Astrocyte of the cerebellum (primary cell): ENCODE data around the gene FPGS.

ENCODE experiments used
- DNase-seq: peaks from one replicate; pipeline ENCODE4 v3.0.0-alpha.2; 2011; ENCODE audit warnings: low read depth
- H3K4me3 ChIP-seq: 2 replicates; pipeline ENCODE4 v1.5.1; 2011; ENCODE audit warnings: mild to moderate bottlenecking, low read depth, low read length, moderate library complexity
- CTCF ChIP-seq: IDR thresholded peaks from 2 replicates; pipeline ENCODE4 v1.5.1; 2012; ENCODE audit warnings: low read length, low read depth, moderate library complexity, mild to moderate bottlenecking; ENCODE audit errors: missing control alignments
- in situ Hi-C: cut with HindIII; loops from 2 replicates; pipeline ENCODE4 v1.10.0; 2017; ENCODE audit warnings: low sequenced_read_pairs

FPGS gene

DNA sequence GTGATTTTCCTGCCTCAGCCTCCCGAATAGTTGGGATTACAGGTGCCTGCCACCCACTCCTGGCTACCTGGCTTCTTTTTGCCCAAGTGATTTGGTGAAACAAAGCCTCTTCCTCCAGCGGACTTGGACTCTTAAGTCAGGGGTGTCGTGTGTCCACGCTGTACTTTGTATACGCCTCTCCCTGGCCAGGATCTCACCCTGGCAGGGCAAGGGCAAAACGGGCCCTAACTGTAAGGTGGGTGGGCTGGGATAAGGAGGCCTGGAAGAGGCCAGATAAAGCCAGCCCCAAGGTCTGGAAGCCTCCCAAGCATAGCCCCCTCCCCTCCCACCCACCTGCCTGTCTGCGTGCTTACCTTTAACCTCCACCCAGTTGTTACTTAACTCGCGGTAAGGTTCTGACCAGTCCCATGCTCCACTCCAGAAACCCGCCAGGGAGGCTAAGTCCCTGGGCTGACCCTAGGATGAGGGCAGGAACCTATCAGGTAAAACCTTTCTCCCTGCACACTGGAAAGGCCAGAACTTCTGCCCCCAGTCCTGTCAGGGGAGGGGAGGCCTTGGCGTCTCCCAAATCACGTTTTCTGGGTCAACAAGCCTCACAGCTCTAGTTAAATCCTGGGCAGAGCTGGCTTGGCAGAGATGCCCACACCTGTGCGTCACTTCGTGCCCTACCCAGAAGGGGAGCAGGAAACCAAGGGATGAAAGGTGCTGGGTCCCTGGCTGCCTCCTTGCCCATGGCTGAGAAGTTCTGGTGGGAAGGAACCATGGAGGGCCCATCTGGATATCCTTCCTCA lies 8.5 kb upstream of the FPGS start:
- H3K4me3 ChIP-seq = no peak overlapping the region
- DNase-seq = no peak
- TF ChIP-seq CTCF = no peak
- in situ Hi-C loops = no loop called here

GRCh38 chr9:127796225-127796813 lies 6.4 kb upstream of the FPGS start:
- H3K4me3 ChIP-seq = no peak overlapping the region
- in situ Hi-C loops = no loop called here
- no peak for DNase-seq
- no peak for TF ChIP-seq CTCF

DNA sequence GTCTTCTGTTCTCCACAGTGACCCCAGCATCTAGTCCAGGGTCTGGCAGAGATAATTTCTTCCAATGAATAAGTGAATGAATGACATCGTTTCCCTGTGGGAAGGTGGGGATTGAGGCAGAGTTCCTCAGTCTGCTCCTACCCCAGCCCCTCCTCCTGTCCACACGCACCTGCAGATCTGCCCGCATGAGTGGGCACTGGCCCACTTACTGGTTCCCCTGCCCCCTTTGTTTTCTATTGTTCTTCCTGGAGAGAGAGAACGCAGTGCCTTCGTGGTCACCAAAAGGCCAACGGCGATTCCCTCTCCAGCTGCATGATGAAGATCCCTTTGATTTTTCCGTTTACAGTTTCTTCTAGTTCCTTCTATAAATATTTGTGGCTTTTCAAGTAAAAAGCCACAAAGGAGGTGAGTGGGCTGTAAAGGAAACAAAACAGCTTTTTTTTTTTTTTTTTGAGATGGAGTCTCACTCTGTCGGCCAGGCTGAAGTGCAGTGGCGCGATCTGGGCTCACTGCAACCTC lies 5.8 kb upstream of the FPGS start:
- DNase-seq = no peak
- in situ Hi-C loops = no loop called here
- no peak for TF ChIP-seq CTCF
- no peak overlapping the region for H3K4me3 ChIP-seq

GRCh38 chr9:127801955-127802575 lies 617 bp upstream of the FPGS start:
- in situ Hi-C loops = no loop called here
- H3K4me3 ChIP-seq = peak overlapping the region; percentile 89
- DNase-seq = no peak
- TF ChIP-seq CTCF = peak; percentile 22

DNA sequence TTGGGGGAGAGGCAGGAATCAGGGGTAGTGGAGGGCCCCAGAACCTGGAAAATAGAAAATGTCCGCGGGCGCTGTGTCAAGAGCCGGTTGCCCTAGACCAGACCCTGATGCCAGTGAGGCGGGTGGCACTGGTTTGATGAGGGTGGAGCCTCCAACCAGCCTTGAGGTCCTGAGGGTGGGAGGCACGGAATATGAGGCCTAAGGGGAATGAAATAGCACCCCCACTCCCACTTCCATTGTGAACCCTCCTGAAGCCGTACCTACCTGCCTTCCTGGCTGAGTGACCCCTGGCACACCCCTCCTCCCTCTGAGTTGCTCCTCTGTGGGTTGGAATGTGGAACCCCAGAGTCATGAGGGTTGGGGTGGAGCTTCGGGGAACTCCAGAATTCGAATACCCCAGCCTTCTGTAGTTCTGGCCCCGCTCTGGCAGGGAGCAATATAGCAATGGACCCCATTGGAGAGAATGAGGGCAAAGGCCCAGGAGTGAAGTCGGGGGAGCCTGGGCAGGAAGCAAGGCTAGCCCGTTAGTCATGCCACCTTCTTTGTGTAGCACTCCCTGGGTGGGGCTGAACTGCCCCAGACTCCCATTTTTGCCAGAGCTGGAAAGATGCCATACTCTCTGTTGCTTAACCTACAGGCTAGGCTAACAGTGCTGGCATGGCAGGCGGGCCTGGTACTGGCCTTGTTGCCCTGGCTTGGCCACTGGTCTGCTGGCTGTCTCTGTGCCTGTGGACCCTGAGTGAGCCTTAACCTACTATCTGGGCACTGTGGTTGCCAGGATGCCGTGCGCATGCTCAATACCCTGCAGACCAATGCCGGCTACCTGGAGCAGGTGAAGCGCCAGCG lies 1.0 kb downstream of the FPGS start:
- DNase-seq = no peak
- in situ Hi-C loops = no loop called here
- peak overlapping the region; percentile 89 for H3K4me3 ChIP-seq
- TF ChIP-seq CTCF = no peak

DNA sequence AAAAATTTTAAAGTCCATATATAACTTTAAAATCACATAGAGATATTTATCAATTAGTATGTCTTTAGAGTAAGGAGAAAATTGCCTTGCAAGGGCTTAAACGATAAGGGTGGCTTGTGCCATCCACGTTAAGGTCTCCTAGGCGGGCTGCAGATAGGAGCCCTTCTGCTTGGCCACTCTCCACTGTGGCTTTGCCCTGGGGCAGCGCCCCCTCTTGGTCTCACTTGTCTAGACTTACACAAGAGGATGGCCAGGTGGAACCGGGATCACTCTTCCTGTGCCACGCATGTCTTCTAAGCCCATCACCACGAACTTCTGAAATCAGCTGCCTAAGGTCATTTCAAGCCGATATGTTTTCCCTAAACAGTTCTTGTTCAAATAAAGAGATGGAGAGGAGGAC lies 2.9 kb downstream of the FPGS start:
- TF ChIP-seq CTCF = peak; percentile 37
- no peak overlapping the region for H3K4me3 ChIP-seq
- in situ Hi-C loops = no loop called here
- no peak for DNase-seq
